Bronchial epithelial cell (primary cell): ENCODE measurements around the gene PKP2. TPM values are rescaled to one million over a fixed set of nuclear protein-coding genes. Genes with fewer than 3 reads are reported as not detected.

Source experiments
- DNase-seq: peaks from one replicate; pipeline ENCODE4 v3.0.0-alpha.2; 2010; ENCODE audit warnings: low read depth
- FAIRE-seq: peaks from 2 replicates; lab custom pipeline; 2011; peaks lifted over from hg19 to GRCh38; lab: Jason Lieb, UNC
- H3K27me3 ChIP-seq: 2 replicates; pipeline ENCODE4 v1.5.1; 2011; ENCODE audit warnings: low read length; ENCODE audit not compliant: control insufficient read depth, insufficient read depth
- H3K36me3 ChIP-seq: 2 replicates; pipeline ENCODE4 v1.5.1; 2011; ENCODE audit warnings: low read length; ENCODE audit not compliant: control insufficient read depth, insufficient read depth
- H3K4me3 ChIP-seq: 2 replicates; pipeline ENCODE4 v1.5.1; 2011; ENCODE audit warnings: mild to moderate bottlenecking, low read depth, low read length, control low read depth
- CTCF ChIP-seq: IDR thresholded peaks from 2 replicates; pipeline ENCODE4 v1.5.1; 2011; ENCODE audit warnings: mild to moderate bottlenecking, moderate library complexity, low read length, control low read depth, inconsistent platforms; ENCODE audit not compliant: insufficient read depth, severe bottlenecking
- total RNA-seq: library from RNA; depleted of rRNA; stranded (reverse); fragments of >200 nt; gene quantifications from 2 replicates; pipeline ENCODE4 v1.2.1, GENCODE V29; 2014

The PKP2 gene
- total RNA-seq, 1 donor from 2014 or later: 74.5 TPM

- H3K36me3 ChIP-seq: no peaks in the 10 kb centered on the region
- no peak overlapping the region for H3K4me3 ChIP-seq
- H3K27me3 ChIP-seq: no peaks in the 10 kb centered on the region
- no peak for TF ChIP-seq CTCF
- FAIRE-seq (no peak), DNase-seq (no peak)
Measured at GRCh38 chr12:32773691-32774090, 122.9 kb downstream of the PKP2 start.

GRCh38 chr12:32770141-32770540, 126.4 kb downstream of the PKP2 start:
- TF ChIP-seq CTCF: no peak
- no peak for FAIRE-seq

GRCh38 chr12:32768518-32768917, 128.1 kb downstream of the PKP2 start:
- TF ChIP-seq CTCF: no peak
- no peak for FAIRE-seq
- Histone ChIP-seq H3K4me3 (no peak overlapping the region), H3K36me3 (no peaks in the 10 kb centered on the region), H3K27me3 (no peaks in the 10 kb centered on the region)
- no peak for DNase-seq

More at GRCh38 chr12:32770141-32770540, 126.4 kb downstream of the PKP2 start:
- H3K36me3 ChIP-seq: no peaks in the 10 kb centered on the region
- H3K4me3 ChIP-seq: no peak overlapping the region
- H3K27me3 ChIP-seq: no peaks in the 10 kb centered on the region
- DNase-seq: no peak

GRCh38 chr12:32765906-32766305, 130.7 kb downstream of the PKP2 start:
- no peaks in the 10 kb centered on the region for H3K36me3 ChIP-seq
- no peak for TF ChIP-seq CTCF
- H3K27me3 ChIP-seq: no peaks in the 10 kb centered on the region
- no peak for DNase-seq
- no peak overlapping the region for H3K4me3 ChIP-seq
- no peak for FAIRE-seq

- H3K36me3 ChIP-seq: no peaks in the 10 kb centered on the region
- H3K4me3 ChIP-seq: no peak overlapping the region
- TF ChIP-seq CTCF: no peak
- FAIRE-seq (no peak), DNase-seq (no peak)
- H3K27me3 ChIP-seq: no peaks in the 10 kb centered on the region
Measured at GRCh38 chr12:32761716-32762115, 134.9 kb downstream of the PKP2 start.

GRCh38 chr12:32757157-32757556, 139.4 kb downstream of the PKP2 start:
- FAIRE-seq: no peak
- no peak for TF ChIP-seq CTCF
- DNase-seq: no peak
- Histone ChIP-seq H3K27me3 (no peaks in the 10 kb centered on the region), H3K36me3 (peaks cover 3% of the 10 kb centered on the region), H3K4me3 (no peak overlapping the region)
